HG03064 (cell line): ENCODE data around the gene PNKD.

Experiments
- ATAC-seq: cut with Tn5 transposase; IDR thresholded peaks from one replicate; pipeline ENCODE4 v1.9.1; 2021; ENCODE audit warnings: low read depth; ENCODE audit not compliant: unreplicated experiment

The PNKD gene

DNA sequence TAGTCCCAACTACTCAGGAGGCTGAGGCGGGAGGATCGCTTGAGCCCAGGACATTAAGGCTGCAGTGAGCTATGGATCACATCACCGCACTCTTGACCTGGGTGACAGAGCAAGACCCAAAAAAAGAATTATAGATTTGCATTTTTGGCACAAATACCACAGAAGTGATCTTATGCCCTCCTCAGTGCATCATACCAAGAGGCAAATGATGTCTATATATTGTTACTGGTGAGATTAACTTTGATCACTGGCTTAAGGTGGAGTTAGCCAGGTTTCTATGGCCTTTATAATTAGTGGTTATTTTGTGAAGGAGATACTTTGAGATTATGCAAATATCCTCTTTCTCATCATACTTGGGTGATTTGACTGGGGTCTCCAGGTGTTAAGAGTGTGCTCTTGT lies 64.2 kb downstream of the PNKD start:
- ATAC-seq = no peak

DNA sequence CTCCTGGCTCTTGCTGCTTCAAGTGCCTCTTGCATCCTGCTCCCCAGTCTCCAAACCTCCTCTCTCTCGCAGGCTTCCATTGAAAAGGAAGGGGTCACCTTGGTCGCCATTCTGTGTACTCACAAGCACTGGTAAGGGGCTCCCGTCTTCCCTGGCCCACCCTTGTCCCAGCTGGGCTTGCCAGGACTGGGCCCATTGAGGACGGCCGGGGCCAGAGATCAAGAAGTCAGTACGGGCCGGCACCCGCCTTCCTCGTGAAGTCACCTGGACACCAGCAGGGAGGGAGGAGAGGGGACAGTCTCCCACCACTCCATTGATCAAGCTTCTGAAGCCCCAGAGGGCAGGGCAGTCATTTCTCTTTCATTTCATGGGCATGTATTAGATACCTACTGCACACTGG lies 70.3 kb downstream of the PNKD start:
- no peak for ATAC-seq

- no peak for ATAC-seq
Measured at GRCh38 chr2:218341381-218341780, 71.1 kb downstream of the PNKD start.

DNA sequence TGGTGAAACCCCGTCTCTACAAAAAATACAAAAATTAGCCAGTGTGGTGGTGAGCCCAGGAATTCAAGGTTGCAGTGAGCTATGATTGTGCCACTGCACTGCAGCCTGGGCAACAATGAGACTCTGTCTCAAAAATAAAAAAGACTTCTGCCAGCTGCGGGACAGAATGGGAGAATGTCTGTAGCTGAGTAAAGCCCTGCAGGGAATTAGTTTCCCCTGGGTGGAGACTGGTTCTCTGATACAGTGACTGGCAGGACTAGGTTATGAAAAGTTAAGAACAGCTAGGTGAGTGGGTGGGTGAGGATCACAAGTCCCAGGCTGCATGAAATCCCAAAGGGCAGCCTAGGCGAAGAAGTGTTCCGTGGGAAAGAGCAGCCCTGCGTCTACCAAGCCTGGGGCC lies 72.5 kb downstream of the PNKD start:
- ATAC-seq = no peak

- ATAC-seq = no peak
Measured at GRCh38 chr2:218343591-218343990, 73.3 kb downstream of the PNKD start.

DNA sequence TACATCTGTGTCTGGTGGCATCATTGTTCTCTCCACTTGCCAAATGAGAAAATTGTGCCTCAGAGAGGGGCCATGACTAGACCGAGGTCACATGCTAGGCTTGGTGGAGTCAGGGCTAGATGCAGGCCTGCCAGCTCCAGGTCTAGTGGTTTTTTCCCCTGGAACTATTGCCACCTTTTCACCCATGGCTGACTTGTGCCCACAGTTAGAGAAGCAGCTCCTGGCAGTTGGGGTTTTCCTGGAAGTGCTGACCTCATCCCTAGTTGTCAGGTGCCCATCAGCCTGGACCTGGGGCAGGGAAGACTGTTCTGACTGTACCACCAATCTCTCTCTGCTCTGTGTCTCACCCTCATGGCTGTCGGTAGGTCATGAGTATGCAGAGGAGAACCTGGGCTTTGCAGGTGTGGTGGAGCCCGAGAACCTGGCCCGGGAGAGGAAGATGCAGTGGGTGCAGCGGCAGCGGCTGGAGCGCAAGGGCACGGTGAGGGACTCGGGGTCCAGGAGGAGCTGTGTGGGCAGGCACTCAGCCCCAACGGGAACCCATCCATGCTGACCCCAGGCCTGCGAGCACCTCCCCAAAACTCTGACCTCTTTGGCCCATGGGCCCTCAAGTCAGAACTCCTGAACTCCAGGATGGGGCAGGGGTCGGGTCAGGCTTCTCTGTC lies 73.9 kb downstream of the PNKD start:
- ATAC-seq = no peak

DNA sequence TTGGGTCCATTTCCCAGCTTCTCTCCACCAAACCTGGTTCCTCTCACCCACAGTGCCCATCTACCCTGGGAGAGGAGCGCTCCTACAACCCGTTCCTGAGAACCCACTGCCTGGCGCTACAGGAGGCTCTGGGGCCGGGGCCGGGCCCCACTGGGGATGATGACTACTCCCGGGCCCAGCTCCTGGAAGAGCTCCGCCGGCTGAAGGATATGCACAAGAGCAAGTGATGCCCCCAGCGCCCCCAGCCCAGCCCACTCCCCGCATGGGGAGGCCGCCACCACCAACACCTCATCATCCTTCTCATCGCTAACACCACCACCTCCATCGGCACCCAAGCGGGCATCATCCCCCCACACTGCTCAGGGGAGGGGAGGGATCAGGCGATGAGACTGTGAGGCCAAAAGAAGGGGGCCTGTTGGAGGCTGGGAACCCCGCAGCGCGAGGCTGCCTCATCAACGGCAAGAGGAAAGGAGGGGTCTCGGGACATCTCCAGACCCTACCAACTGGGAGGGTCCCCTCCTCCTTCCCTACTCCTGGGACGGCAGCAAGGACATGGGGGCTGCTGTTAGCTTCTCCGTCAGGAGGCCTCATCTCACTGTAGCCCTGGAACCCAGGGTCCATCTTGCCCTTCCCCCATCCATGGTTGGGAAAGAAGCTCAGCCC lies 74.6 kb downstream of the PNKD start:
- ATAC-seq = no peak

- ATAC-seq = no peak
Measured at GRCh38 chr2:218345491-218346236, 75.3 kb downstream of the PNKD start.

DNA sequence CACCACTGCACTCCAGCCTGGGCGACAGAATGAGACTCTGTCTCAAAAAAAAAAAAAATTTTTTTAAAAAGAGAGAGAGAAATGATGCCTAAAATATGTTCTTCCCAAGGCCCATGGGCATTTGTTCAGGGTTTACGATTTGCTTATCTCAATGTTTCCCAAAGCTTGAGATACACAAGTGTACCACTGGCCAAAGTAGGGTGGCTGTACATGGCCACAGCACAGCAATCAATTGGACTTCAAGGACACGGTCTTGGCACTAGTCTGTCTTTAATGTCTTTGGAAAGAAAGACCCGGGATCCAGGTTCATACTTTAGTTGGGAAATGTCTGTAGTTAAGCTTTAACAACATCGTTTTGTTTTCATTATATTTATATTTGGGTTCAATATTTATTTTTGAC lies 76.9 kb downstream of the PNKD start:
- ATAC-seq = no peak

DNA sequence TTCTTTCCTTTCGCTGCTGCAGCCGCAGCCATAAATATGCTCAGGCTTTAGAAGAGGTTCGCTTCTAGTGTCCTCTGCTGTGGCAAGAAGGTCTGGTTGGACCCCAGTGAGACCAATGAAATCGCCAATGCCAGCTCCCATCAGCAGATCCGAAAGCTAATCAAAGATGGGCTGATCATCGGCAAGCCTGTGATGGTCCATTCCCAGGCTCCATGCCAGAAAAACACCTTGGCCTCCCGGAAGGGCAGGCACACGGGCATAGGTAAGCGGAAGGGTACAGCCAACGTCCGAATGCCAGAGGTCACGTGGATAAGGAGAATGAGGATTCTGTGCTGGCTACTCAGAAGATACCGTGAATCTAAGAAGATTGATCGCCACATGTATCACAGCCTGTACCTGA lies 83.7 kb downstream of the PNKD start:
- no peak for ATAC-seq

DNA sequence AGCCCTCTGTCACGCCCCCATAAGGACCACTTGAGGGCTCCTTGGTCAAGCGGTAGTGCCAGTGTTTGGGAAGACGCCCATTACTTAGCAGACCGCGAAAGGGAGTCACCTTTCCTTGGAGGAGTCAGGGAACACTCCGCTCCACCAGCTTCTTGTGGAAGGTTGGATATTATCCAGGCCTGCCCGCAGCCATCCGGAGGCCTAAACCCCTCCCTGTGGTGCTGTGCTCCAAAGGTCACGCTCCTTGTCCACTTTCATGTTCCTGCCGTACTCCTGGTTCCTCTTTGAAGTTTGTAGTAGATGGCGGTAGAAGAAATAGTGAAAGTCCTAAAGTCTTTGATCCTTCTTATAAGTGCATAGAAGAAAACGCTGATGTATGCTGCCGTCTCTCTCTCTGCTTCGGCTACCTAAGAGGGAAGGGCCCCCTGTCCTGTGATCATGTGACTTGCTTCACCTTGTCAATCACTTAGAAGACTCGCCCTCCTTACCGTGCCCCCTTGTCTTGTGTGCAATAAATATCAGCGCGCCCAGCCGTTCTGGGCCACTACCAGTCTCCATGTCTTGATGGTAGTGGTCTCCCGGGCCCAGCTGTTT lies 84.6 kb downstream of the PNKD start:
- no peak for ATAC-seq

- ATAC-seq = no peak
Measured at GRCh38 chr2:218357236-218358177, 87.2 kb downstream of the PNKD start.

- no peak for ATAC-seq
Measured at GRCh38 chr2:218360453-218360852, 90.1 kb downstream of the PNKD start.

DNA sequence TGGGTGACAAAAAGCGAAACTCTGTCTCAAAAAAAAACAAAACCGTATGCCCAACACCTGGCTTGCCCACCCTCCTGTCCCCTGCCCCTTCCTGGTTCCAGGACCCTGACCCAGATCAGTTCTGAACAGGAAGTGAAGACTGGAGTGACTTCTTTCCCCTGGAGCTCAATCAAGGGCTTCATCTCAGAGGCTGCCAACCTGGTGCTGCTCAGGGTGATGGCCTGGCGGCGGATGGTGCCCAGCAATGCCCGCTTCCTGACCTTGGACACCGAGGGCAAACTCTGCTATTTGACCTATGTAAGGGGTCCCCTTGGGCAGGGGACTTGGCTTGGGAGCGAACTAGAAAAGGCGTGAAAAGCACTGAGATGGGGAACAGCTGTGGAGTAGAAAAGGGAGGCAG lies 92.3 kb downstream of the PNKD start:
- ATAC-seq = no peak

DNA sequence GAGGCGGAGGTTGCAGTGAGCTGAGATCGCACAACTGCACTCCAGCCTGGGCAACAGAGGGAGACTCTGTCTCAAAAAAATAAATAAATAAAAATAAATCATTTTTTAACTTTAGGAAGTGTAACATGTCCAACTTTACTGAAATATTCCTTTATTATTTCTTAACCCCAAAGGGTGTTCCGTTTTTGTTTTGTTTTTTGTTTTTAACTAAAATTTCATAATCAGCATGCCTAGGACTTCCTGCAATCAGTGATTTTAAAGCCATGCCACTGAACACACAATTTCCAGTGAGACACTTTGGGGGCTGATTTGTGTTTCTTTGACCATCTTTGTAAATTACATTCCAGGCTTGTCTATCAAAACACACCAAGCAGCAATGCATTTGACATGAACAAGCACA lies 93.4 kb downstream of the PNKD start:
- no peak for ATAC-seq

GRCh38 chr2:218364196-218364595 lies 93.9 kb downstream of the PNKD start:
- no peak for ATAC-seq

GRCh38 chr2:218366621-218367414 lies 96.5 kb downstream of the PNKD start:
- ATAC-seq = no peak

- ATAC-seq = peak; percentile 96
Measured at GRCh38 chr2:218367415-218368149, 97.3 kb downstream of the PNKD start.

DNA sequence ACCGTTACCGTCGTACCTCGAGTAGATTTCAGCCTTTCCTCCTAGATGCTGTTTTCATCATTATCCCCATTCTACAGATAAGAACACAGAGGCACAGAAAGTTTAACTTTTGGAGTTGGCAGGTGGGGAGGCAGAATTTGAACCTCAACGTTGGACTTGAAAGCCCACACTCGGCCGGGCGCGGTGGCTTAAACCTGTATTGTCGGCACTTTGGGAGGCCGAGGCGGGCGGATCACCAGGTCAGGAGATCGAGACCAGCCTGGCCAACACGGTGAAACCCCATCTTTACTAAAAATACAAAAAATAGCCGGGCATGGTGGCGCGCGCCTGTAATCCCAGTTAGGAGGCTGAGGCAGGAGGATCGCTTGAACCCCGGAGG lies 97.8 kb downstream of the PNKD start:
- no peak for ATAC-seq
